SK-N-MC (cell line): ENCODE data around the gene CCDC87.

ENCODE experiments used
- DNase-seq: peaks from one replicate; pipeline ENCODE4 v3.0.0-alpha.2; 2011; ENCODE audit warnings: low read depth, low spot score
- H3K27ac ChIP-seq: fragments of 200-600 bp; sonication (generic); 2 replicates; pipeline ENCODE4 v1.5.1; 2016; ENCODE audit warnings: mixed run types
- H3K36me3 ChIP-seq: fragments of 200-600 bp; sonication (generic); 2 replicates; pipeline ENCODE4 v1.6.1; 2017; ENCODE audit warnings: antibody characterized with exemption, low read length, mixed read lengths; ENCODE audit not compliant: insufficient read depth
- H3K4me3 ChIP-seq: fragments of 200-600 bp; sonication (generic); 2 replicates; pipeline ENCODE4 v1.5.1; 2016
- H3K9ac ChIP-seq: fragments of 200-600 bp; sonication (generic); 2 replicates; pipeline ENCODE4 v1.8.0; 2017; ENCODE audit warnings: mixed run types, mixed read lengths; ENCODE audit not compliant: insufficient read length
- H3K9me3 ChIP-seq: fragments of 200-600 bp; sonication (generic); 2 replicates; pipeline ENCODE4 v1.6.1; 2017; ENCODE audit warnings: low read depth, mild to moderate bottlenecking, antibody characterized with exemption, low read length, moderate library complexity, mixed read lengths
- EZH2 ChIP-seq: fragments of 200-600 bp; sonication (generic); IDR thresholded peaks from one replicate; pipeline ENCODE4 v1.6.1; 2017; ENCODE audit warnings: antibody characterized with exemption
- FOXP2 ChIP-seq: optimal IDR thresholded peaks from 2 replicates; pipeline ENCODE3; 2011; ENCODE audit warnings: mild to moderate bottlenecking, moderate library complexity; ENCODE audit not compliant: insufficient read depth; ENCODE audit errors: extremely low read length, control extremely low read depth
- POLR2AphosphoS5 ChIP-seq: IDR thresholded peaks from 2 replicates; pipeline ENCODE4 v1.6.1; 2012; ENCODE audit warnings: mild to moderate bottlenecking, low read depth, low read length, borderline replicate concordance

CCDC87 gene

GRCh38 chr11:66581261-66581660, 11.6 kb downstream of the CCDC87 start:
- TF ChIP-seq FOXP2 (no peak), EZH2 (no peak), POLR2AphosphoS5 (no peak)
- Histone ChIP-seq H3K9me3 (no peaks in the 10 kb centered on the region), H3K27ac (no peak overlapping the region), H3K4me3 (no peak overlapping the region), H3K9ac (no peak overlapping the region), H3K36me3 (no peaks in the 10 kb centered on the region)
- DNase-seq: no peak

- no peak for DNase-seq
- TF ChIP-seq FOXP2: no peak
- TF ChIP-seq EZH2: no peak
- no peak for TF ChIP-seq POLR2AphosphoS5
Measured at GRCh38 chr11:66580803-66581202, 12.1 kb downstream of the CCDC87 start.

DNA sequence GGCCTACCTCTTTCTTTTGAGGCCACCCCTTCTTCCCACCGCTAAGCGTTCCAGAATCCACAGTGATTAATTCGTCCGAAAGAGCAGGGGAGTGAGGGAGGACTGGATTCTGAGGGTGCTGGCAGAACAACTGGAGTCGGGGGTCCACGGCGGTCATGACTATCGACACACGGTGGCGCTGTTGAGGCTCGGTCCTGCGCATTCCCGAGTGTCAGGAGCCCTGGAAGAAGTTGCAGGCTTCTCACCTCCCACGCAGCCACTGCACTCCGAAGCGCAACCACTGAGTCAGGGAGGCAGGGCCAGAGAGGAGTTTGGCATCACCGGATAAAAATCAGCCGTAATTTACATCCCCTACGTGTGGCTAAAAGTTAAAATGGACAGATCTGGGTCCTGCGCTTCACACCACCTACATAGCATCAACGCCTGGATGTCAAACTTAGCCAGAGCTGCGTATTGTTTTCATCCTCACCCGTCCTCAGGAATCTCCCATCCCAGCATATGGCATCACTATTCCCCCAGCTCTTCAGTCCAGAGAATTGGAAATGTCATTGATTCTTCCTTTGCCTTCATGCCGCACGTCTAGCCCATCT, 13.8 kb downstream of the CCDC87 start:
- no peak for DNase-seq
- H3K36me3 ChIP-seq: no peaks in the 10 kb centered on the region
- TF ChIP-seq POLR2AphosphoS5 (no peak), EZH2 (no peak), FOXP2 (no peak)
- H3K9me3 ChIP-seq: no peaks in the 10 kb centered on the region
- H3K9ac ChIP-seq: no peak overlapping the region
- no peak overlapping the region for H3K27ac ChIP-seq
- no peak overlapping the region; the same call in 1 of the 2 replicates for H3K4me3 ChIP-seq

More at GRCh38 chr11:66580803-66581202, 12.1 kb downstream of the CCDC87 start:
- no peak overlapping the region for H3K9ac ChIP-seq
- no peaks in the 10 kb centered on the region for H3K36me3 ChIP-seq
- no peak overlapping the region for H3K27ac ChIP-seq
- H3K9me3 ChIP-seq: no peaks in the 10 kb centered on the region
- H3K4me3 ChIP-seq: no peak overlapping the region

GRCh38 chr11:66570850-66571180, 22.0 kb downstream of the CCDC87 start:
- no peak for DNase-seq
- TF ChIP-seq FOXP2 (no peak), POLR2AphosphoS5 (no peak), EZH2 (no peak)
- Histone ChIP-seq H3K27ac (no peak overlapping the region), H3K4me3 (no peak overlapping the region), H3K36me3 (no peaks in the 10 kb centered on the region), H3K9me3 (no peaks in the 10 kb centered on the region), H3K9ac (no peak overlapping the region)

DNA sequence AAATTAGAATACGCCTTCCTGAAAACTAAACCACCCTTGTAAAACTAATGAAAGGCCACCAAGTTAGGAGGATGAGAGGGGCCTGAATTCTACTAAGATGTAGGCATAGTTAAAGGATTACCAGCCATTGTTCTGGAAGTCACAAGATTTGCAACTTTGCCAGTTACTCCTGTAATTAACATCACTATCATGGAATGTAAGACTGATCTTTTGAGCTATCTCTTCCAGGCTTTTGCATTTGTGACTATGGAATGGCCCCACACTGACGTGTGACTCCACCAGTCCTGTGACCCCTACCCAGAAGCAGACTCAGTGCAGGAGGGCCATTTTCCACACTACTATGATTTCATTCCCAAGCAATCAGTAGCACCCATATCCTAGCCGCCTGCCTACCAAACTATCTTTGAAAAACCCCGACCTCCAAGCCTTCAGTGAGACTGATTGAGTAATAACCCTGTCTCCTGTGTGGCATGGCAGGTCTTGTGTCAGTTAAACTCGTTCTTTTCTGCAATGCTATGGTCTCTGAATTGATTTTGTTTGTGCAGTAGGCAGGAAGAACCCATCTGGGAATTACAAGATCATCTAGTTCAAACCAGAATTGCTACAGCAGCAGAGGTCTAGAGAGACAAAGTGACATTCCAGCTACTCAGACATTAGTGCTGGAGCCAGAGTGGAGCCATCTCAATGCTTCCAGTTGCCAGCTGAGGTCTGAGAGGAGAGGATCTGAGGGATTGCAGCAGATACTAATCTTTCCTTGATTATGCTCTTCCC, 22.6 kb downstream of the CCDC87 start:
- TF ChIP-seq FOXP2: no peak
- TF ChIP-seq POLR2AphosphoS5: no peak
- TF ChIP-seq EZH2: no peak
- no peak overlapping the region for H3K4me3 ChIP-seq
- no peak for DNase-seq
- H3K9ac ChIP-seq: no peak overlapping the region
- H3K9me3 ChIP-seq: no peaks in the 10 kb centered on the region
- H3K27ac ChIP-seq: no peak overlapping the region
- no peaks in the 10 kb centered on the region for H3K36me3 ChIP-seq

DNA sequence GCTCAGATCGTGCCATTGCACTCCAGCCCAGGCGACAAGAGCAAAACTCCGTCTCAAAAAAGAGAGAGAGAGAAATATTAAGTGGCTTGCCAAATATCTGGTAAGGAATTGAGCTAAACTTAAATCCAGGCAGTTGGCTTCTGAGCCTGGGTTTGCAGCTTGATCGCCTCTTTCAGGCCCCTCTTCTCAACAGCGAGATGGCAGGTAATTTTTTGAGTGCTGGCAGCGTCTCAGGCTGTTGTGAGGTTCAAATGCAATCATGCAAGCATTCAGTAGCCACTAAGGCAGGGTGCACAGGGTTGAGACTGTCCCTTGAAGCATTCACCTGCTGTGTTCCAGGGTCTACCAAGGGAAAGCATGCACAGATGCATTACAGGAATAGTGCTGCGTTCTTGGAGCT, 23.8 kb downstream of the CCDC87 start:
- TF ChIP-seq FOXP2: no peak
- no peak for TF ChIP-seq EZH2
- no peak for TF ChIP-seq POLR2AphosphoS5
- Histone ChIP-seq H3K27ac (no peak overlapping the region), H3K36me3 (no peaks in the 10 kb centered on the region)

DNA sequence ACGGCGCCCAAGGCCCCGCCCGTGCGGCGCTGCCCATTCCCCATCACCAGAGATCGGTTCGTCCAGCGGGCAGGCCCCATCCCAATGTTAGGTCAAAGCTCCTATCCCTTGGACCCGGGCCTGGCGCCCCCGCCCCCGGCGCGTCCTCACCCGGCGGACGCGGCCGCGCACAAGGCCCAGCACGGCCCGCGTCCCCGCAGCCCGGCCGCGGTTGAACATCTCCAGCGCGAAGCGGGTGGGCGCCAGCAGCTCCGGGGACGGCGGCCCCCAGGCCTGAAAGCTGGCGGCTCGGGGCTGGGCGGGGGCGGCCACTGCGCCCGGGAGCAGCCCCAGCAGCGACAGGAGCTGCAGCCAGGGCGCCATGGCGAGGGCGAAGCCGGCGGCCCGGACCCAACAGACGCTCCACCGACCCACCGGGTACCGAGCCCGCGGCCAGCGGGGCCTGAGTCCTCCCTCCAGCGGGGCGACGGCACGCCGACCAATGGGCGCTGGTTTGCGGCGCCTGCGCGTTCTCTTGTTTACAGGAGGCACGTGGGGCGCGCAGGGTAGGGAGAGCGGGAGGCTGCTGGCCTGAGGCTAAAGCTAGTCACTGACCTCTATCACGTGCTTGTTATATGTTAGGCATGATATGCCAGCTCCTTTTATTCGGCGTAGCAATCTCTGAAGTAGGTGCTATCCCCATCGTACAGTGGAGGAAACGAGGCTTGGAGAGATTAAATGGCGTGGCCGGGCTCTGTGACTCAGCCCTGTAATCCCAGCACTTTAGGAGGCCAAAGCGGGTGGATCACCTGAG, 24.5 kb downstream of the CCDC87 start, which contains the start of gene CTSF:
Gene CTSF (minus strand): TSS at position 483 of the 793 bp plus-strand sequence. CDS start 120 bp downstream, at position 363.
- no peak for DNase-seq
- peak within 1 kb of the TSS; percentile 78 for H3K4me3 ChIP-seq
- TF ChIP-seq EZH2: no peak
- TF ChIP-seq POLR2AphosphoS5: peak; percentile 64; the same call in 1 of the 2 replicates
- no peaks in the 10 kb centered on the region for H3K9me3 ChIP-seq
- no peak within 1 kb of the TSS for H3K27ac ChIP-seq
- no peak within 1 kb of the TSS for H3K9ac ChIP-seq
- no peaks in the 10 kb centered on the region for H3K36me3 ChIP-seq

More for the DNA sequence above, 23.8 kb downstream of the CCDC87 start:
- DNase-seq: no peak
- Histone ChIP-seq H3K4me3 (no peak overlapping the region), H3K9ac (no peak overlapping the region), H3K9me3 (no peaks in the 10 kb centered on the region)

GRCh38 chr11:66567787-66568123, 25.1 kb downstream of the CCDC87 start:
- Histone ChIP-seq H3K27ac (no peak overlapping the region), H3K36me3 (no peaks in the 10 kb centered on the region), H3K9ac (no peak overlapping the region), H3K9me3 (no peaks in the 10 kb centered on the region), H3K4me3 (peak overlapping the region; percentile 78)
- TF ChIP-seq FOXP2 (no peak), POLR2AphosphoS5 (no peak), EZH2 (no peak)
- DNase-seq: no peak

GRCh38 chr11:66566221-66566620, 26.6 kb downstream of the CCDC87 start:
- no peak overlapping the region for H3K4me3 ChIP-seq
- no peaks in the 10 kb centered on the region for H3K36me3 ChIP-seq
- H3K9ac ChIP-seq: no peak overlapping the region
- no peaks in the 10 kb centered on the region for H3K9me3 ChIP-seq
- TF ChIP-seq POLR2AphosphoS5: no peak
- no peak for TF ChIP-seq EZH2
- no peak for TF ChIP-seq FOXP2
- no peak overlapping the region for H3K27ac ChIP-seq
- no peak for DNase-seq
